ENCODE measurements around the gene TBX3. TPM values are rescaled to one million over a fixed set of nuclear protein-coding genes. Genes with fewer than 3 reads are reported as not detected.

TBX3 gene
- total and polyA plus RNA-seq, 4 donors = 6.9 to 8.6 (median 8.0) TPM

- Histone ChIP-seq H3K36me3 (ENCODE audit: control insufficient read depth, insufficient read depth, low read length) (no peaks in the 10 kb centered on the region), H3K4me3 (ENCODE audit: low read depth, low read length) (peak overlapping the region; percentile 13), H3K27ac (ENCODE audit: low read depth, low read length) (no peak overlapping the region), H3K9me3 (ENCODE audit: control insufficient read depth, insufficient read depth, low read length) (no peaks in the 10 kb centered on the region), H3K4me1 (ENCODE audit: control insufficient read depth, insufficient read depth, low read length) (peaks cover 22% of the 10 kb centered on the region), H3K27me3 (ENCODE audit: control insufficient read depth, insufficient read depth, low read length) (peaks cover 99% of the 10 kb centered on the region)
- under 1% methylated on average over 39 of the region's 55 CpGs for WGBS (ENCODE audit: insufficient coverage)
- no peak for DNase-seq (ENCODE audit: low read depth in 4 of 6, low spot score in 6 of 6)
Measured at GRCh38 chr12:114697741-114698565, 14.0 kb upstream of the TBX3 start.

GRCh38 chr12:114697243-114697716 is 13.3 kb upstream of the TBX3 start:
- H3K9me3 ChIP-seq (ENCODE audit: control insufficient read depth, insufficient read depth, low read length) = no peaks in the 10 kb centered on the region
- DNase-seq (ENCODE audit: low read depth in 4 of 6, low spot score in 6 of 6) = no peak

DNA sequence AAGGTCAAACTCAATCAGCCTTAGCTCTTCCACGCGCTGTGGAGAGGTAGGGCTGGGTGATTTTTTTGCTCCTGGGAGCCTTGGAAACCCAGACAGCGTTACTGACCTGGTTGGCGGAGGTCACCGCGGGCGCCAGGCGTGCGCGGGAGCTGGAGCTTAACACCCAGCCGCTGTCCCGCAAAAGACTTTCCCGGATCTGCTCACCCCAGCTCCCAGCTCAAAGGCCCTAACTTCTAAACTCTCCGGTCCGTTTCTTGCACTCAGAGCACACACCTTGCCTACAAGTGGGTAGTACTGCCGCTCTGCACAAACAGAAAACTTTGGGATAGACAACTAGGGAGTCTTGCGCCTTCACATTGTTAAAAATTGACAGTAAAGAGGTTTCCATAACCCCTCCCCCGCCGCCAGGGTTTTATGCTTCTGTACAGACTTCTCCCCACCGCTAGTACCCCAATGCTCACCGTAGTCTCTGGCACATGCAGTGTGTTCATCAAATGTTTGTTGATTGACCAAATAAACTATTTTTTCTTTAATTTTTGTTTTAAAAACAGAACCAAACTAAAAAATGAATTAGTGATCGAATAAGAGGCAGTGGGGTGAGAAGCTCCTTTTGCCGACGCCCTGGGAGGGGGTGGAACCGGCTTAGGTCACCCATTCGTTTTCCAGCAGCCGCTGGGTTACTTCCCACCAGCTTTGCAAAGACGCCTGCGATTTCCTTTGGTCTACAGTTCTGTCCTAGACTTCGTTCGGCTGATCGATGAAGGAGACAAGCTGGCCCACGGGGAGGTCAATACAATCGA is 12.7 kb upstream of the TBX3 start:
- Histone ChIP-seq H3K27me3 (ENCODE audit: control insufficient read depth, insufficient read depth, low read length) (peaks cover 99% of the 10 kb centered on the region), H3K27ac (ENCODE audit: low read depth, low read length) (no peak overlapping the region), H3K9me3 (ENCODE audit: control insufficient read depth, insufficient read depth, low read length) (no peaks in the 10 kb centered on the region), H3K4me3 (ENCODE audit: low read depth, low read length) (no peak overlapping the region), H3K4me1 (ENCODE audit: control insufficient read depth, insufficient read depth, low read length) (peaks cover 34% of the 10 kb centered on the region), H3K36me3 (ENCODE audit: control insufficient read depth, insufficient read depth, low read length) (no peaks in the 10 kb centered on the region)
- WGBS (ENCODE audit: insufficient coverage) = 3% methylated on average over 28 of the region's 34 CpGs
- no peak for DNase-seq (ENCODE audit: low read depth in 4 of 6, low spot score in 6 of 6)

More at GRCh38 chr12:114697243-114697716, 13.3 kb upstream of the TBX3 start:
- H3K4me3 ChIP-seq (ENCODE audit: low read depth, low read length) = no peak overlapping the region
- no peaks in the 10 kb centered on the region for H3K36me3 ChIP-seq (ENCODE audit: control insufficient read depth, insufficient read depth, low read length)
- peaks cover 29% of the 10 kb centered on the region for H3K4me1 ChIP-seq (ENCODE audit: control insufficient read depth, insufficient read depth, low read length)
- H3K27ac ChIP-seq (ENCODE audit: low read depth, low read length) = no peak overlapping the region
- peaks cover 99% of the 10 kb centered on the region for H3K27me3 ChIP-seq (ENCODE audit: control insufficient read depth, insufficient read depth, low read length)
- 0% methylated on average over 15 of the region's 23 CpGs for WGBS (ENCODE audit: insufficient coverage)

GRCh38 chr12:114695305-114695592 is 11.3 kb upstream of the TBX3 start:
- DNase-seq (ENCODE audit: low read depth in 4 of 6, low spot score in 6 of 6) = no peak
- peaks cover 100% of the 10 kb centered on the region for H3K27me3 ChIP-seq (ENCODE audit: control insufficient read depth, insufficient read depth, low read length)
- 30% methylated on average over 1 of the region's 3 CpGs for WGBS (ENCODE audit: insufficient coverage)

DNA sequence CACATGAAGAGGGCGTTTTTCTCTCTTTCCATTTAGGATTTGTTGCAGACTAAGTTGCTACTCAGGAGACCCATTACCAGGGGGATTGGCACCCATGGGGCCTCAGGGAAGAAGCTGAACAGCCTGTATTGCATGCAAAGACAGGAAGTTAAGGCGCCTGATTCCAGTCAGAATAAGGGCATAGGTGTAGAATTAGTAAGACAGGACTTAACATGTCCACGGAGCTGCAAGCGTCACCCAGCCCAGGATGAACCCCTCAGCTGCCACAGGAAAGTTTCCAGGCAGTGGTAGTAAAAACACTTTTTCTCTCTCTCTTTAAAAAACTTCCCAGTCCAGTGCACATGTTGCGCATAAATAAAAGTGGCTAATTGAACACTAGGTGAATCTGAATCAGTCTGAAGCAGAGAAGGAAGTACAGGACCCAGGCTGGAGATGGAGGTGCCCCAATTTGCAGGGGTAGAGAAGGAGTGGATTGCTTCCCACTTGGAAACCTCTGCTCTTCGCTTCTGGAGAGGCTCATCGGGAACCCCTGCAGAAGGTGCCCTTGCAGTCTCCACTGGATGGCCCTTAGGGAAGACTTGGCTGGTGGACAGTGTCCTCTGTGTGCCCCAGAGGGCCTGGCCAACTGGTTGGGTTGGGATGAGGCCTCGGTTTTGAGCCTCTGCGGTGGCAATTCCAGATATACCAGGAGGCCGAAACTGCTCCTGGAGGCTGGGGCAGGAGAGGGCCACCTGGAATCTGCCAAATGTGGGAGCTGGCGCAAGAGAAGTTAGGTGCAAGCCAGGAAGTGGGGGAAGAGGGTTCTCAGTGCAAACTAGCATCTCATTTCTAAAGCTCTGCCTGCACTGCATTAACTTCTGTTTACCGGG is 10.7 kb upstream of the TBX3 start:
- no peak overlapping the region for H3K27ac ChIP-seq (ENCODE audit: low read depth, low read length)
- peaks cover 23% of the 10 kb centered on the region for H3K4me1 ChIP-seq (ENCODE audit: control insufficient read depth, insufficient read depth, low read length)
- WGBS (ENCODE audit: insufficient coverage) = 13% methylated on average over 7 of the region's 12 CpGs
- no peaks in the 10 kb centered on the region for H3K9me3 ChIP-seq (ENCODE audit: control insufficient read depth, insufficient read depth, low read length)
- H3K4me3 ChIP-seq (ENCODE audit: low read depth, low read length) = no peak overlapping the region
- no peaks in the 10 kb centered on the region for H3K36me3 ChIP-seq (ENCODE audit: control insufficient read depth, insufficient read depth, low read length)
- no peak for DNase-seq (ENCODE audit: low read depth in 4 of 6, low spot score in 6 of 6)
- peaks cover 100% of the 10 kb centered on the region for H3K27me3 ChIP-seq (ENCODE audit: control insufficient read depth, insufficient read depth, low read length)

More at GRCh38 chr12:114695305-114695592, 11.3 kb upstream of the TBX3 start:
- Histone ChIP-seq H3K4me1 (ENCODE audit: control insufficient read depth, insufficient read depth, low read length) (peaks cover 29% of the 10 kb centered on the region), H3K36me3 (ENCODE audit: control insufficient read depth, insufficient read depth, low read length) (no peaks in the 10 kb centered on the region), H3K9me3 (ENCODE audit: control insufficient read depth, insufficient read depth, low read length) (no peaks in the 10 kb centered on the region), H3K27ac (ENCODE audit: low read depth, low read length) (no peak overlapping the region), H3K4me3 (ENCODE audit: low read depth, low read length) (no peak overlapping the region)

DNA sequence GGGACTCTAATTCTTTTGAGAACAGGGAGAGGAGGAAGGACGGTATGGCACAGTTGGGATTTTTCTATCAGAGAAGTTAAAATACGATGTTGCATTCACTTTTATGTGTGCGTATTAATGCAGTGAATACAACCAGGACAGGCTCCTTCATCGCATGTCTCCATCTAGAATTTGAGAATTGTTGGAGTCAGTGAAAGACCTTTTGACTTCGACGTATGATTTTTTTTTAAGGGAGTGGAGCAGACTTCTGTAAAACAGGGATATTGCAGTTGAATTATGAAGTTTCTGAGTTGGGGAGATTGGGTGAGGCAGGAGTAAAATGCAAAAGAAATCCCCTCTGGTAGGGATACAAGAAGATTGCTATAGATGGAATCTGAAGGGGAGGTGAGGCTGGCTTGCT is 9.6 kb upstream of the TBX3 start:
- peaks cover 21% of the 10 kb centered on the region for H3K4me1 ChIP-seq (ENCODE audit: control insufficient read depth, insufficient read depth, low read length)
- no peak overlapping the region for H3K27ac ChIP-seq (ENCODE audit: low read depth, low read length)
- H3K9me3 ChIP-seq (ENCODE audit: control insufficient read depth, insufficient read depth, low read length) = no peaks in the 10 kb centered on the region
- H3K36me3 ChIP-seq (ENCODE audit: control insufficient read depth, insufficient read depth, low read length) = no peaks in the 10 kb centered on the region
- DNase-seq (ENCODE audit: low read depth in 4 of 6, low spot score in 6 of 6) = no peak
- peaks cover 99% of the 10 kb centered on the region for H3K27me3 ChIP-seq (ENCODE audit: control insufficient read depth, insufficient read depth, low read length)
- WGBS (ENCODE audit: insufficient coverage) = 22% methylated on average over 6 of the region's 6 CpGs
- no peak overlapping the region for H3K4me3 ChIP-seq (ENCODE audit: low read depth, low read length)

DNA sequence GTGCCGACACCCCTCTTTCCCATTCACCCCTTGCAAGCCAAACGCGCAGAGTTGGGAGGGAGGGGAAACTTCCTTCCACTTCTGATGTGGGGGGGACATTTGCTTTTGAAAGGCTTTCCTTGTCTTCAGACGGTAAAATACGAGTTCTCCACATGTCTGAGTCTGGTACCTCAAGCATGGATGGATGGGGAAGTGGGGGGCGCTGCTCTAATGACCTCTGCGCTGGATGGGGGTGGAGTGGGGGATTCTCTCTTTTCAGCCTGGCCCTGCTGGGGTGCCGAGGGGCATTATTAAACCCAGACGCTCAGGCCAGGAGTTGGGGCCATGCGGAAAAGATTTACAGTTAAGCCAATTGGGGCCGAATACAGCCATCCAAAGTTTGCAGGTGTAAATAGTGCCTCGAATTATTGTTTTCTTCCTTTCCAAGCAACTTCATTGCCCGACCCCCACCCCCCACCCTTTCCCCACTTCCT is 9.1 kb upstream of the TBX3 start:
- peak overlapping the region; percentile 24 for H3K4me3 ChIP-seq (ENCODE audit: low read depth, low read length)
- H3K36me3 ChIP-seq (ENCODE audit: control insufficient read depth, insufficient read depth, low read length) = no peaks in the 10 kb centered on the region
- peaks cover 16% of the 10 kb centered on the region for H3K4me1 ChIP-seq (ENCODE audit: control insufficient read depth, insufficient read depth, low read length)
- WGBS (ENCODE audit: insufficient coverage) = 0% methylated on average over 5 of the region's 13 CpGs
- H3K27ac ChIP-seq (ENCODE audit: low read depth, low read length) = no peak overlapping the region
- no peak for DNase-seq (ENCODE audit: low read depth in 4 of 6, low spot score in 6 of 6)
- H3K9me3 ChIP-seq (ENCODE audit: control insufficient read depth, insufficient read depth, low read length) = no peaks in the 10 kb centered on the region
- H3K27me3 ChIP-seq (ENCODE audit: control insufficient read depth, insufficient read depth, low read length) = peaks cover 99% of the 10 kb centered on the region

DNA sequence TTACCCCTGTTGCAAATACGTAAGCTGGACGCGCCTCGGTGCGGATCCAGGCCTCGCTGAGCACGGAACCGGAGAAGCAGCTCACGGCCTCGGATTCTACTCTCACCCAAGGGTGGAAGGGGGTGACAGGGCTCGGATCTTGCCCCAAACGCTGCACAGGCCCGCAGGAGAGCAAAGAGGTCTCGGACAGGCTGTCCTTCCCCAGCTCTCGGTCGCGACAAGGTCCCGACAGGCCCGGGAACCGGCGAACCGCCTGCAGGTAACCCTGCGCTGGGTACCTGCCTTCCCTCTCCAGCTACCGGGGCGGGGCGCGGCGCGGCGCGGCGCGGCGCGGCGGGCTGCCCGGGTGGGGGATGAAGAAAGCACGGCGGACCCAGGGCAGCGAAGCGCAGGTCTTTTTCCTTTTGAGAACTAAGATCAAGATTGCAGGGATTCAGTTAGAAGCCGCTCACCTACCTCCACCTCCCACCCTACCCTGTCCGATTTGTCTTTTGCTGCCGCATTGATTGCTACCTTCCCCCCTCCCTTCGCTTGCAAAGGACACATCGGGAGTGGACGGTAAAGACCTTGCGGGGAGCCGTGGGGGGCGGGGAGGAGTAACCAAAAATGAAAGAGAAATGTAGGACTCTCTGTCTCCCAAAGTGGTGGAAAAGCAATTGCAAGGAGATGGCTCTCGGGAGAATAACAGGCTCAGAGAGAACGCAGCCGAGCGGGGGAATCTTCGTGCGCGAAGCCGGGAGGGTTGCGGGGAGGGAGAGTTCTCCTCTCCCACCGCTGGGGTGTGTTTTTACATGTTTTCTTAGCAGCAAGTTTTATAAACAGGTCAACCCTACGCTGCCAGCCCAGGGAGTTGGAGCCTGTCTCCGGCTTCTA is 8.4 kb upstream of the TBX3 start:
- H3K4me1 ChIP-seq (ENCODE audit: control insufficient read depth, insufficient read depth, low read length) = peaks cover 14% of the 10 kb centered on the region
- H3K27me3 ChIP-seq (ENCODE audit: control insufficient read depth, insufficient read depth, low read length) = peaks cover 98% of the 10 kb centered on the region
- WGBS (ENCODE audit: insufficient coverage) = 3% methylated on average over 50 of the region's 62 CpGs
- peak overlapping the region; percentile 24 for H3K4me3 ChIP-seq (ENCODE audit: low read depth, low read length)
- DNase-seq (ENCODE audit: low read depth in 4 of 6, low spot score in 6 of 6) = no peak
- no peaks in the 10 kb centered on the region for H3K9me3 ChIP-seq (ENCODE audit: control insufficient read depth, insufficient read depth, low read length)
- no peaks in the 10 kb centered on the region for H3K36me3 ChIP-seq (ENCODE audit: control insufficient read depth, insufficient read depth, low read length)
- H3K27ac ChIP-seq (ENCODE audit: low read depth, low read length) = no peak overlapping the region
